DMS79 (cell line): Measurements from ENCODE around the gene ALS2CL.
"Not testable (repeated sequence)": the region's sequence is repeated elsewhere in the genome, so short reads cannot be mapped to it uniquely, and the experiment has no call there.

ENCODE experiments used
- DNase-seq: peaks from one replicate; lab custom pipeline; 2025; lab: John Stamatoyannopoulos, UW

ALS2CL gene

GRCh38 chr3:46693038-46693891, at the start of gene ALS2CL:
ALS2CL (minus strand) TSS chr3:46693679; CDS start chr3:46689440, 4,239 bp downstream.
- DNase-seq: no peak

- no peak for DNase-seq
These were observed 49.6 kb upstream of the ALS2CL start for GRCh38 chr3:46742992-46743585.

- not testable (repeated sequence) for DNase-seq
These were observed 46.1 kb upstream of the ALS2CL start for GRCh38 chr3:46739565-46739964.

GRCh38 chr3:46737329-46737731, 43.9 kb upstream of the ALS2CL start:
- DNase-seq: no peak

GRCh38 chr3:46736006-46736872, 42.8 kb upstream of the ALS2CL start:
- no peak for DNase-seq

- no peak for DNase-seq
These were observed 41.3 kb upstream of the ALS2CL start for GRCh38 chr3:46734773-46735172.

GRCh38 chr3:46733026-46733800, 39.7 kb upstream of the ALS2CL start:
- DNase-seq: no peak

GRCh38 chr3:46731795-46732194, 38.3 kb upstream of the ALS2CL start:
- no peak for DNase-seq

GRCh38 chr3:46730819-46731218, 37.3 kb upstream of the ALS2CL start:
- DNase-seq: no peak

- no peak for DNase-seq
These were observed 35.6 kb upstream of the ALS2CL start for GRCh38 chr3:46729038-46729437.

- no peak for DNase-seq
These were observed 32.3 kb upstream of the ALS2CL start for GRCh38 chr3:46725621-46726314.

- DNase-seq: no peak
These were observed 30.9 kb upstream of the ALS2CL start for GRCh38 chr3:46724424-46724823.

GRCh38 chr3:46722443-46722842, 29.0 kb upstream of the ALS2CL start:
- DNase-seq: no peak

GRCh38 chr3:46721009-46721408, 27.5 kb upstream of the ALS2CL start:
- no peak for DNase-seq

- no peak for DNase-seq
These were observed 26.3 kb upstream of the ALS2CL start for GRCh38 chr3:46719735-46720271.

- DNase-seq: no peak
These were observed 25.6 kb upstream of the ALS2CL start for GRCh38 chr3:46719044-46719565.

- DNase-seq: no peak
These were observed 24.2 kb upstream of the ALS2CL start, which contains the start of gene PRSS50 for GRCh38 chr3:46717447-46718231. PRSS50 (minus strand) TSS chr3:46717869; CDS start chr3:46717824, 45 bp downstream.

GRCh38 chr3:46716461-46717441, 23.3 kb upstream of the ALS2CL start:
- no peak for DNase-seq
